Astrocyte (in vitro differentiated cells and primary cell): ENCODE results near the gene TUBA8. TPM values are rescaled to one million over a fixed set of nuclear protein-coding genes. Genes with fewer than 3 reads are reported as not detected.
"Not testable (repeated sequence)": the region's sequence is repeated elsewhere in the genome, so short reads cannot be mapped to it uniquely, and the experiment has no call there.

Source experiments
- DNase-seq: peaks from one replicate; pipeline ENCODE4 v3.0.0-alpha.2; 2010; ENCODE audit warnings: low read depth
- FAIRE-seq: peaks from 2 replicates; lab custom pipeline; 2011; peaks lifted over from hg19 to GRCh38; lab: Jason Lieb, UNC
- H2AFZ ChIP-seq: 2 replicates; pipeline ENCODE4 v1.6.0; 2012; ENCODE audit warnings: low read depth, low read length, inconsistent platforms
- H3K27ac ChIP-seq: 2 replicates; pipeline ENCODE4 v1.5.1; 2011; ENCODE audit warnings: low read depth, low read length, inconsistent platforms
- H3K27me3 ChIP-seq: 2 replicates; pipeline ENCODE4 v1.6.0; 2011; ENCODE audit warnings: low read length, inconsistent platforms; ENCODE audit not compliant: insufficient read depth
- H3K36me3 ChIP-seq: 2 replicates; pipeline ENCODE4 v1.5.1; 2011; ENCODE audit warnings: low read length, inconsistent platforms; ENCODE audit not compliant: insufficient read depth
- H3K4me1 ChIP-seq: 2 replicates; pipeline ENCODE4 v1.5.1; 2011; ENCODE audit warnings: low read length, inconsistent platforms; ENCODE audit not compliant: insufficient read depth
- H3K4me2 ChIP-seq: 2 replicates; pipeline ENCODE4 v1.6.0; 2012; ENCODE audit warnings: low read length, inconsistent platforms
- H3K4me3 ChIP-seq: 2 replicates; pipeline ENCODE4 v1.5.1; 2011; ENCODE audit warnings: low read depth, mild to moderate bottlenecking, low read length, inconsistent platforms; ENCODE audit not compliant: insufficient read depth
- H3K79me2 ChIP-seq: 2 replicates; pipeline ENCODE4 v1.6.0; 2012; ENCODE audit warnings: mild to moderate bottlenecking, low read length, inconsistent platforms; ENCODE audit not compliant: insufficient read depth
- H3K9ac ChIP-seq: 2 replicates; pipeline ENCODE4 v1.6.0; 2012; ENCODE audit warnings: mild to moderate bottlenecking, low read length, inconsistent platforms
- H3K9me3 ChIP-seq: 2 replicates; pipeline ENCODE4 v1.5.1; 2012; ENCODE audit warnings: low read depth, mild to moderate bottlenecking, low read length, inconsistent platforms; ENCODE audit not compliant: insufficient read depth
- H4K20me1 ChIP-seq: 2 replicates; pipeline ENCODE4 v1.6.0; 2012; ENCODE audit warnings: low read length, inconsistent platforms; ENCODE audit not compliant: insufficient read depth
- H3K27ac Mint-ChIP-seq: one replicate; pipeline ENCODE4 v1.8.0; 2021; ENCODE audit warnings: mild to moderate bottlenecking, mixed read lengths; ENCODE audit not compliant: unreplicated experiment
- H3K27me3 Mint-ChIP-seq: one replicate; pipeline ENCODE4 v1.8.0; 2021; ENCODE audit warnings: low read depth, mixed read lengths; ENCODE audit not compliant: unreplicated experiment
- H3K36me3 Mint-ChIP-seq: one replicate; pipeline ENCODE4 v1.8.0; 2021; ENCODE audit warnings: low read depth, mixed read lengths; ENCODE audit not compliant: unreplicated experiment
- H3K4me1 Mint-ChIP-seq: one replicate; pipeline ENCODE4 v1.8.0; 2021; ENCODE audit warnings: low read depth, mixed read lengths; ENCODE audit not compliant: unreplicated experiment
- H3K4me3 Mint-ChIP-seq: one replicate; pipeline ENCODE4 v1.8.0; 2021; ENCODE audit warnings: mild to moderate bottlenecking, moderate library complexity, mixed read lengths; ENCODE audit not compliant: unreplicated experiment
- H3K9me3 Mint-ChIP-seq: one replicate; pipeline ENCODE4 v1.8.0; 2021; ENCODE audit warnings: mild to moderate bottlenecking, mixed read lengths; ENCODE audit not compliant: unreplicated experiment
- CTCF ChIP-seq: IDR thresholded peaks from 2 replicates; pipeline ENCODE4 v1.5.1; 2011; ENCODE audit warnings: low read depth, mild to moderate bottlenecking, inconsistent platforms, low read length, moderate library complexity; ENCODE audit not compliant: insufficient read depth
- EZH2 ChIP-seq: IDR thresholded peaks from 2 replicates; pipeline ENCODE4 v1.6.1; 2012; ENCODE audit warnings: mild to moderate bottlenecking, low read length, inconsistent platforms; ENCODE audit not compliant: insufficient read depth
- total RNA-seq: library from RNA; stranded (reverse); gene quantifications from 2 replicates; pipeline ENCODE4 v1.2.1, GENCODE V29; 2021

TUBA8 gene
- total RNA-seq, 1 donor from 2014 or later: 0.79 TPM

DNA sequence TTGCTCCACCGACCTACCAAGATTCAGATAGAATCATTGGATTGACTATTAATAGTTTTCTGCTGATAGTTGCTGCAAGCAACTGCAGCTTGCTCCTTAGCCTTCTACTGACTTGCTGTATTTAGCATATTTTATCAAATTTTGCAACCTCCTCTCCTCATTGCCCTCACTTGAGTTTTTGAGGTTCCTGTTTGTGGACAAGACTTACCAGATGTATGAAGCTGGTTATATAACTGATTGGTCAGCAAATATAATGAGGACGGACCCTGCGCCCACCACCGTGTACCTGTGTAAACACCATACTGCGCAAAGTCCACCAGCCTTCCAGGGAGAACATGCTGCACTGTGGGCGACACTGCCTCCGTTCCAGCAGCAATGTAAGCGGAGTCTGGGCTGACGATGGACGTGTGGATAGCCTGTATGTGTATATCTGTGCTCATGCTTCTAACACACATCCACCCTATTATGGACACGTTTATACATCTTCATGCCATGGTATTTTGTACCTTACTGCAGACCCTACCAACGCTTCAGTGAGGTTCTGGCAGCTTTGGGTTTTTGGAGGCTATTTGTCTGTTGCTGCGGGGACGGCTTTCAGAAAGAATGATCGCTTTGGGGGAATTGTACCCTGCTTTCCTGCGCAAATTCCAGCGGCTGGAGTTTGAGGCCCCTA, 37.8 kb downstream of the TUBA8 start:
- H3K27me3 ChIP-seq: no peaks in the 10 kb centered on the region
- H3K4me2 ChIP-seq: no peak overlapping the region
- peaks cover 9% of the 10 kb centered on the region for H3K4me1 Mint-ChIP-seq
- no peak overlapping the region for H3K4me3 ChIP-seq
- no peak for TF ChIP-seq CTCF
- TF ChIP-seq EZH2: no peak
- peaks cover 7% of the 10 kb centered on the region for H3K9me3 Mint-ChIP-seq
- peaks cover 13% of the 10 kb centered on the region for H3K36me3 Mint-ChIP-seq
- DNase-seq (no peak), FAIRE-seq (no peak)
- no peaks in the 10 kb centered on the region for H3K79me2 ChIP-seq
- H3K27ac ChIP-seq: no peak overlapping the region
- no peaks in the 10 kb centered on the region for H3K36me3 ChIP-seq
- no peaks in the 10 kb centered on the region for H4K20me1 ChIP-seq
- no peaks in the 10 kb centered on the region for H3K9me3 ChIP-seq
- no peak overlapping the region for H3K27ac Mint-ChIP-seq
- H3K9ac ChIP-seq: no peak overlapping the region
- no peaks in the 10 kb centered on the region for H3K27me3 Mint-ChIP-seq
- no peak overlapping the region for H2AFZ ChIP-seq
- H3K4me1 ChIP-seq: no peaks in the 10 kb centered on the region
- H3K4me3 Mint-ChIP-seq: peak overlapping the region; percentile 81

- Mint-ChIP-seq H3K27ac (peak overlapping the region; percentile 71), H3K4me1 (peaks cover 34% of the 10 kb centered on the region), H3K36me3 (peaks cover 18% of the 10 kb centered on the region), H3K9me3 (peaks cover 13% of the 10 kb centered on the region), H3K27me3 (no peaks in the 10 kb centered on the region), H3K4me3 (peak overlapping the region; percentile 94)
- no peak for FAIRE-seq
- Histone ChIP-seq H3K79me2 (no peaks in the 10 kb centered on the region), H3K36me3 (no peaks in the 10 kb centered on the region), H4K20me1 (no peaks in the 10 kb centered on the region), H3K27ac (no peak overlapping the region), H3K9ac (no peak overlapping the region), H3K27me3 (no peaks in the 10 kb centered on the region), H3K4me3 (no peak overlapping the region), H3K4me1 (peaks cover 7% of the 10 kb centered on the region), H3K4me2 (no peak overlapping the region), H3K9me3 (no peaks in the 10 kb centered on the region), H2AFZ (no peak overlapping the region)
- DNase-seq: no peak
- TF ChIP-seq EZH2 (no peak), CTCF (no peak)
Measured at GRCh38 chr22:18152519-18152918, 41.9 kb downstream of the TUBA8 start.

GRCh38 chr22:18154821-18155390, 44.3 kb downstream of the TUBA8 start:
- H3K27me3 ChIP-seq: no peaks in the 10 kb centered on the region
- no peak overlapping the region for H3K9ac ChIP-seq
- H3K79me2 ChIP-seq: no peaks in the 10 kb centered on the region
- no peak overlapping the region for H2AFZ ChIP-seq
- peaks cover 24% of the 10 kb centered on the region for H3K4me1 ChIP-seq
- H3K4me1 Mint-ChIP-seq: peaks cover 41% of the 10 kb centered on the region
- H3K36me3 Mint-ChIP-seq: peaks cover 22% of the 10 kb centered on the region
- H3K4me3 Mint-ChIP-seq: no peak overlapping the region
- no peaks in the 10 kb centered on the region for H3K9me3 ChIP-seq
- peaks cover 13% of the 10 kb centered on the region for H3K9me3 Mint-ChIP-seq
- H3K27ac ChIP-seq: no peak overlapping the region
- H3K27me3 Mint-ChIP-seq: no peaks in the 10 kb centered on the region
- H3K4me3 ChIP-seq: no peak overlapping the region
- FAIRE-seq: no peak
- TF ChIP-seq CTCF (no peak), EZH2 (no peak)
- no peak for DNase-seq
- H4K20me1 ChIP-seq: no peaks in the 10 kb centered on the region
- no peaks in the 10 kb centered on the region for H3K36me3 ChIP-seq
- H3K4me2 ChIP-seq: no peak overlapping the region
- no peak overlapping the region for H3K27ac Mint-ChIP-seq

DNA sequence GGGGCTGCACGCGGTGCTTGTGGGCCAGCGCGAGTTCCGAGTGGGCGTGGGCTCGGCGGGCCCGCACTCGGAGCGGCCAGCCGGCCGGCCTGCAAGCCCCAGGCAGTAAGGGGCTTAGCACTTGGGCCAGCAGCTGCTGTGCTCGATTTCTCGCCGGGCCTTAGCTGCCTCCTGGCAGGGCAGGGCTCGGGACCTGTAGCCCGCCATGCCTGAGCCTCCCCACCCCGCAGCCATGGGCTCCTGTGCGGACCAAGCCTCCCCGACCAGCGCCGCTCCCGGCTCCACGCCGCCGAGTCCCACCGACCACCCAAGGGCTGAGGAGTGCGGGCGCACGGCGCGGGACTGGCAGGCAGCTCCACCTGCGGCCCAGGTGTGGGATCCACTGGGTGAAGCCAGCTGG, 44.9 kb downstream of the TUBA8 start:
- not testable (repeated sequence) for H3K4me3 Mint-ChIP-seq, H4K20me1 ChIP-seq, H2AFZ ChIP-seq, H3K9me3 ChIP-seq, DNase-seq, H3K9ac ChIP-seq, H3K79me2 ChIP-seq, H3K27ac Mint-ChIP-seq, FAIRE-seq, H3K36me3 ChIP-seq, H3K4me3 ChIP-seq, H3K27ac ChIP-seq, H3K4me2 ChIP-seq, H3K27me3 ChIP-seq, H3K27me3 Mint-ChIP-seq
- Mint-ChIP-seq H3K4me1 (peaks cover 41% of the 10 kb centered on the region), H3K9me3 (peaks cover 11% of the 10 kb centered on the region), H3K36me3 (peaks cover 22% of the 10 kb centered on the region)
- peaks cover 24% of the 10 kb centered on the region for H3K4me1 ChIP-seq
